Karpas-422 (cell line): ENCODE data around the gene ITPKB. TPM values are rescaled to one million over a fixed set of nuclear protein-coding genes. Genes with fewer than 3 reads are reported as not detected.

Experiments
- DNase-seq: peaks from one replicate; pipeline ENCODE4 v3.0.0-alpha.2; 2015
- H2AFZ ChIP-seq: fragments of 200-600 bp; sonication (generic); 2 replicates; pipeline ENCODE4 v1.6.1; 2014; ENCODE audit warnings: antibody characterized with exemption, low read length, mixed read lengths
- H3K27ac ChIP-seq: fragments of 200-600 bp; sonication (generic); 2 replicates; pipeline ENCODE4 v1.5.1; 2014; ENCODE audit warnings: mild to moderate bottlenecking, low read length, moderate library complexity
- H3K27me3 ChIP-seq: fragments of 200-600 bp; sonication (generic); 2 replicates; pipeline ENCODE4 v1.6.1; 2014; ENCODE audit warnings: low read length, mixed read lengths
- H3K36me3 ChIP-seq: fragments of 200-600 bp; sonication (generic); 2 replicates; pipeline ENCODE4 v1.6.1; 2014; ENCODE audit warnings: low read length, mixed read lengths; ENCODE audit not compliant: insufficient read depth
- H3K4me1 ChIP-seq: fragments of 200-600 bp; sonication (generic); 2 replicates; pipeline ENCODE4 v1.6.1; 2014; ENCODE audit warnings: mild to moderate bottlenecking, low read length, mixed read lengths
- H3K4me2 ChIP-seq: fragments of 200-600 bp; sonication (generic); 2 replicates; pipeline ENCODE4 v1.6.1; 2014; ENCODE audit warnings: low read length, low read depth, mild to moderate bottlenecking; ENCODE audit not compliant: poor library complexity, severe bottlenecking
- H3K4me3 ChIP-seq: fragments of 200-600 bp; sonication (generic); 2 replicates; pipeline ENCODE4 v1.5.1; 2014; ENCODE audit warnings: mild to moderate bottlenecking, antibody characterized with exemption, low read length, mixed read lengths
- H3K79me2 ChIP-seq: fragments of 200-600 bp; sonication (generic); 2 replicates; pipeline ENCODE4 v1.6.1; 2014; ENCODE audit warnings: mild to moderate bottlenecking, low read length, mixed read lengths
- H3K9ac ChIP-seq: fragments of 200-600 bp; sonication (generic); 2 replicates; pipeline ENCODE4 v1.6.0; 2014; ENCODE audit warnings: low read length
- H3K9me2 ChIP-seq: fragments of 200-600 bp; sonication (generic), shearing (Covaris generic); replicated peaks from 2 replicates; pipeline ENCODE4 v1.6.0; 2014; ENCODE audit warnings: mild to moderate bottlenecking, low read length, moderate library complexity; ENCODE audit not compliant: insufficient read depth
- H3K9me3 ChIP-seq: fragments of 300-700, 200-600 bp; sonication (generic); 2 replicates; pipeline ENCODE4 v1.6.1; 2014; ENCODE audit warnings: low read length, mixed read lengths
- H4K20me1 ChIP-seq: fragments of 200-600 bp; sonication (generic); 2 replicates; pipeline ENCODE4 v1.6.1; 2014; ENCODE audit warnings: mild to moderate bottlenecking, antibody characterized with exemption, low read length, low read depth; ENCODE audit not compliant: insufficient read depth
- total RNA-seq: library from RNA; depleted of rRNA; stranded (reverse); fragments of >200 nt; shearing (Covaris generic); gene quantifications from 2 replicates; pipeline ENCODE4 v1.2.3, GENCODE V29; 2014; ENCODE audit warnings: low replicate concordance

ITPKB gene
- total RNA-seq, 1 experiment from 2014 or later: 79.0 TPM

- Histone ChIP-seq H3K4me2 (peak overlapping the region; percentile 76), H3K4me1 (peaks cover 99% of the 10 kb centered on the region)
Observed at GRCh38 chr1:226704169-226704937, 34.7 kb downstream of the ITPKB start.

GRCh38 chr1:226702957-226703831 lies 35.9 kb downstream of the ITPKB start:
- peak overlapping the region; percentile 76 for H3K4me2 ChIP-seq
- H3K27ac ChIP-seq: no peak overlapping the region
- no peaks in the 10 kb centered on the region for H3K9me3 ChIP-seq
- no peaks in the 10 kb centered on the region for H3K9me2 ChIP-seq
- peaks cover 66% of the 10 kb centered on the region for H4K20me1 ChIP-seq
- no peak for DNase-seq
- peak overlapping the region; percentile 49 for H3K4me3 ChIP-seq
- no peaks in the 10 kb centered on the region for H3K27me3 ChIP-seq
- peaks cover 74% of the 10 kb centered on the region for H3K79me2 ChIP-seq
- H3K9ac ChIP-seq: peak overlapping the region; percentile 60
- peaks cover 26% of the 10 kb centered on the region for H3K36me3 ChIP-seq
- no peak overlapping the region for H2AFZ ChIP-seq
- peaks cover 99% of the 10 kb centered on the region for H3K4me1 ChIP-seq

More at GRCh38 chr1:226704169-226704937, 34.7 kb downstream of the ITPKB start:
- Histone ChIP-seq H4K20me1 (peaks cover 72% of the 10 kb centered on the region), H3K4me3 (peak overlapping the region; percentile 49), H3K79me2 (peaks cover 82% of the 10 kb centered on the region), H3K9ac (peak overlapping the region; percentile 60), H2AFZ (no peak overlapping the region), H3K27me3 (no peaks in the 10 kb centered on the region), H3K9me3 (no peaks in the 10 kb centered on the region), H3K27ac (no peak overlapping the region), H3K9me2 (no peaks in the 10 kb centered on the region), H3K36me3 (peaks cover 34% of the 10 kb centered on the region)
- no peak for DNase-seq

GRCh38 chr1:226702318-226702956 lies 36.6 kb downstream of the ITPKB start:
- no peak for DNase-seq
- Histone ChIP-seq H3K79me2 (peaks cover 67% of the 10 kb centered on the region), H4K20me1 (peaks cover 60% of the 10 kb centered on the region), H3K4me3 (peak overlapping the region; percentile 49; the same call in 1 of the 2 replicates), H3K9ac (peak overlapping the region; percentile 60; the same call in 1 of the 2 replicates), H2AFZ (no peak overlapping the region), H3K9me2 (no peaks in the 10 kb centered on the region), H3K36me3 (peaks cover 19% of the 10 kb centered on the region), H3K27ac (no peak overlapping the region), H3K4me1 (peaks cover 99% of the 10 kb centered on the region), H3K4me2 (peak overlapping the region; percentile 76), H3K9me3 (no peaks in the 10 kb centered on the region), H3K27me3 (no peaks in the 10 kb centered on the region)

GRCh38 chr1:226700861-226701260 lies 38.2 kb downstream of the ITPKB start:
- Histone ChIP-seq H3K9me3 (no peaks in the 10 kb centered on the region), H3K79me2 (peaks cover 65% of the 10 kb centered on the region), H3K36me3 (peaks cover 22% of the 10 kb centered on the region), H3K9ac (peak overlapping the region; percentile 67), H2AFZ (no peak overlapping the region), H3K27me3 (no peaks in the 10 kb centered on the region), H3K9me2 (no peaks in the 10 kb centered on the region), H3K4me3 (peak overlapping the region; percentile 39; the same call in 1 of the 2 replicates), H3K4me1 (peaks cover 99% of the 10 kb centered on the region), H4K20me1 (peaks cover 48% of the 10 kb centered on the region), H3K27ac (no peak overlapping the region), H3K4me2 (peak overlapping the region; percentile 76)
- DNase-seq: no peak

- H3K9me3 ChIP-seq: no peaks in the 10 kb centered on the region
- H2AFZ ChIP-seq: no peak overlapping the region
- peaks cover 65% of the 10 kb centered on the region for H3K79me2 ChIP-seq
- peaks cover 24% of the 10 kb centered on the region for H3K36me3 ChIP-seq
- H3K4me3 ChIP-seq: peak overlapping the region; percentile 39
- DNase-seq: no peak
- no peaks in the 10 kb centered on the region for H3K27me3 ChIP-seq
- peaks cover 99% of the 10 kb centered on the region for H3K4me1 ChIP-seq
- H3K4me2 ChIP-seq: peak overlapping the region; percentile 76
- no peak overlapping the region for H3K27ac ChIP-seq
- peak overlapping the region; percentile 67 for H3K9ac ChIP-seq
- no peaks in the 10 kb centered on the region for H3K9me2 ChIP-seq
- peaks cover 39% of the 10 kb centered on the region for H4K20me1 ChIP-seq
Observed at GRCh38 chr1:226699166-226699565, 39.9 kb downstream of the ITPKB start.

GRCh38 chr1:226698659-226699058 lies 40.4 kb downstream of the ITPKB start:
- no peaks in the 10 kb centered on the region for H3K9me2 ChIP-seq
- H3K4me1 ChIP-seq: peaks cover 99% of the 10 kb centered on the region
- H3K9me3 ChIP-seq: no peaks in the 10 kb centered on the region
- peak overlapping the region; percentile 67 for H3K9ac ChIP-seq
- peak overlapping the region; percentile 39 for H3K4me3 ChIP-seq
- H3K27ac ChIP-seq: no peak overlapping the region
- peaks cover 24% of the 10 kb centered on the region for H3K36me3 ChIP-seq
- peaks cover 33% of the 10 kb centered on the region for H4K20me1 ChIP-seq
- no peaks in the 10 kb centered on the region for H3K27me3 ChIP-seq
- H2AFZ ChIP-seq: no peak overlapping the region
- H3K79me2 ChIP-seq: peaks cover 65% of the 10 kb centered on the region
- DNase-seq: no peak
- peak overlapping the region; percentile 76 for H3K4me2 ChIP-seq

GRCh38 chr1:226697929-226698544 lies 41.0 kb downstream of the ITPKB start:
- Histone ChIP-seq H3K79me2 (peaks cover 65% of the 10 kb centered on the region), H3K4me2 (peak overlapping the region; percentile 76), H3K9ac (peak overlapping the region; percentile 67)

More at GRCh38 chr1:226697929-226698544, 41.0 kb downstream of the ITPKB start:
- Histone ChIP-seq H2AFZ (no peak overlapping the region), H3K9me3 (no peaks in the 10 kb centered on the region), H3K27me3 (no peaks in the 10 kb centered on the region), H3K27ac (no peak overlapping the region), H3K9me2 (no peaks in the 10 kb centered on the region), H4K20me1 (peaks cover 29% of the 10 kb centered on the region), H3K36me3 (peaks cover 24% of the 10 kb centered on the region), H3K4me3 (peak overlapping the region; percentile 39), H3K4me1 (peaks cover 99% of the 10 kb centered on the region)
- no peak for DNase-seq
